Left renal cortex interstitium (tissue), 4 donors: Measurements from ENCODE around the gene CDKN2D. TPM values are rescaled to one million over a fixed set of nuclear protein-coding genes. Genes with fewer than 3 reads are reported as not detected.
A peak's percentile ranks its signal among the peaks of the same experiment; 100 is the strongest.

Experiments used
- DNase-seq, 4 donors: peaks; one replicate each; pipeline ENCODE4 v3.0.0-alpha.2; 2013; ENCODE audit warnings: low read depth in 4 of 4, low spot score in 2 of 4, missing footprints in 1 of 4
- polyA plus RNA-seq, 4 donors: library from polyadenylated mRNA; unstranded; fragments of 120-200 nt; gene quantifications; one replicate each; pipeline ENCODE4 v1.2.1, GENCODE V29; 2013; ENCODE audit not compliant: insufficient read length in 4 of 4

CDKN2D gene
- 10 to 100 TPM in 3 of 4 donors, 1 to 10 TPM in 1; 9.3 to 12.5 (median 10.8) TPM for polyA plus RNA-seq

- DNase-seq, result peak in 3 of 4 donors; percentile 98
Observed at GRCh38 chr19:10568826-10569651, at the start of gene CDKN2D. CDKN2D (minus strand) TSS chr19:10568979; CDS start chr19:10568653, 326 bp downstream.

- DNase-seq, result no peak
Observed at GRCh38 chr19:10617409-10618121, 48.8 kb upstream of the CDKN2D start.

GRCh38 chr19:10615429-10616023 lies 46.7 kb upstream of the CDKN2D start:
- DNase-seq, result no peak

- no peak for DNase-seq
Observed at GRCh38 chr19:10612499-10613119, 43.8 kb upstream of the CDKN2D start.

- DNase-seq, result no peak
Observed at GRCh38 chr19:10611907-10612306, 43.1 kb upstream of the CDKN2D start.

- no peak for DNase-seq
Observed at GRCh38 chr19:10604460-10604980, 35.7 kb upstream of the CDKN2D start.

- no peak for DNase-seq
Observed at GRCh38 chr19:10603873-10604459, 35.2 kb upstream of the CDKN2D start.

- no peak for DNase-seq
Observed at GRCh38 chr19:10603084-10603872, 34.5 kb upstream of the CDKN2D start.

- peak in 2 of 4 donors; percentile 37 to 59 for DNase-seq
Observed at GRCh38 chr19:10602330-10603083, 33.7 kb upstream of the CDKN2D start.

- DNase-seq, result no peak
Observed at GRCh38 chr19:10601999-10602329, 33.2 kb upstream of the CDKN2D start.

- no peak for DNase-seq
Observed at GRCh38 chr19:10600149-10600548, 31.4 kb upstream of the CDKN2D start.

- DNase-seq, result no peak
Observed at GRCh38 chr19:10593820-10594637, 25.2 kb upstream of the CDKN2D start.

- no peak for DNase-seq
Observed at GRCh38 chr19:10593148-10593547, 24.4 kb upstream of the CDKN2D start.

GRCh38 chr19:10587839-10588150 lies 19.0 kb upstream of the CDKN2D start:
- DNase-seq, result no peak

- DNase-seq, result no peak
Observed at GRCh38 chr19:10587022-10587838, 18.5 kb upstream of the CDKN2D start, which contains the start of gene AP1M2. AP1M2 (minus strand) TSS chr19:10587312; CDS start chr19:10587231, 81 bp downstream.

- no peak for DNase-seq
Observed at GRCh38 chr19:10586396-10586795, 17.6 kb upstream of the CDKN2D start.
